GM19324 (cell line): ENCODE data around the gene ZNF609.

Source experiments
- ATAC-seq: cut with Tn5 transposase; IDR thresholded peaks from one replicate; pipeline ENCODE4 v1.9.1; 2021; ENCODE audit warnings: mild to moderate bottlenecking, moderate library complexity; ENCODE audit not compliant: unreplicated experiment, low FRiP score

ZNF609 gene

GRCh38 chr15:64500695-64501395 lies 40.5 kb downstream of the ZNF609 start:
- ATAC-seq: no peak

GRCh38 chr15:64501396-64501715 lies 41.0 kb downstream of the ZNF609 start:
- no peak for ATAC-seq

DNA sequence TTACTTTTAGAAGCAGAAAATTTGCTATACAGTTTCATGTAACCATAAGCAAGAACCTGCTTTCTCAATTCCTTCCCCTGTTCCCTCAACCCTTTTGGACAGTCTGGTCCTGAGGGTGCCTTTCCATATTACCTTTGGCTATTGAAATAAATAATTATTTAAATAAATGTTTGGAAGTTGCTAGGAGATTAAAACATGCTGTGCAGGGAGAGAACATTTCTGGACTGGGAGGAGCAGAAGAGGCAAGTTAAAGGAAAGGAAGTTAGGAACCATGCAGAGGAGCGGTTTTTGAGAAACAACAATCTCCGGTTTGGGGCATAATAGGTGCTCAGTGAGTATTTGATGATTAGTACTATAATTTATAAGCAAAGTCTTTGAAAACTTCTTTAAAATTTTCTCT lies 41.8 kb downstream of the ZNF609 start:
- ATAC-seq: no peak

GRCh38 chr15:64502551-64502950 lies 42.2 kb downstream of the ZNF609 start:
- ATAC-seq: no peak

DNA sequence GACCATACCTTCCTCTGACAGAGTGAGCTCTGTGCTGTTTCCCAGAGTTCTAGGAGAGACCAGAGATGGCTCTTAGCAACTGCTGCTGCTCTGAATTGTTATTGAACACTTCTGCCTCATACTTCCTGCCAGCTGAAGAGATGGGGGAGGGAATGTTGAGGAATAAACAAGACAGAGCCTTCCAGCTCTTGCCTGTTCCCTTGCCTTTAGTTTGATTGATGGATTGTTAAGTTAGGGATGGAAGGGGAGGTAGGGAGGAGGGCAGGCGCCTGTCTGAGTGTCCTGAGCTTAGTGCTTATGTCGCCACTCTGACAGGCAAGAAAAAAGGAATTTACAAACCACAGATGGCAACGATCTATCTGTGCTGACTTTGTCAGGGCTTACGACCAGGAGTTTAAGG lies 42.8 kb downstream of the ZNF609 start:
- ATAC-seq: no peak

- ATAC-seq: no peak
Measured at GRCh38 chr15:64503640-64504039, 43.3 kb downstream of the ZNF609 start.

GRCh38 chr15:64507293-64507802 lies 47.0 kb downstream of the ZNF609 start:
- no peak for ATAC-seq

DNA sequence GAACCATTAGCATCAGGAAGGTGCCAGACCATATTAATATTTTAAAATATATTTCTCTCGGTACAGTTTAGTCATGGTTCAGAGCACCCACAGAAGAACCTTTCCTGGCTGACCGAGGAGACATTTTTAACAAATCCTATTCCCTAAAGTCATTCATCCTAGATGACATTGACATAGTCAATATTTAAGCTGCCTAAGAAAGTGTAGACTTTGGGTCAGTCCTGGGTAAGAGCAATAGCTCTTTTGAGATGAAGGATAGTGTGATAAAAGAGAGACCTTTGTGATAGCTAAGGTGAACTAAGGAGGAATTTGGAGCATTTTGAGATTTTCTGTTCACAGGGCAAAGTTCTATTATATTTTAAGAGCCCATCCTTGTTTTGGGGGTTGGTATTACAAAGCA lies 47.5 kb downstream of the ZNF609 start:
- ATAC-seq: no peak

- ATAC-seq: no peak
Measured at GRCh38 chr15:64513823-64514222, 53.4 kb downstream of the ZNF609 start.

GRCh38 chr15:64515196-64515595 lies 54.8 kb downstream of the ZNF609 start:
- no peak for ATAC-seq

DNA sequence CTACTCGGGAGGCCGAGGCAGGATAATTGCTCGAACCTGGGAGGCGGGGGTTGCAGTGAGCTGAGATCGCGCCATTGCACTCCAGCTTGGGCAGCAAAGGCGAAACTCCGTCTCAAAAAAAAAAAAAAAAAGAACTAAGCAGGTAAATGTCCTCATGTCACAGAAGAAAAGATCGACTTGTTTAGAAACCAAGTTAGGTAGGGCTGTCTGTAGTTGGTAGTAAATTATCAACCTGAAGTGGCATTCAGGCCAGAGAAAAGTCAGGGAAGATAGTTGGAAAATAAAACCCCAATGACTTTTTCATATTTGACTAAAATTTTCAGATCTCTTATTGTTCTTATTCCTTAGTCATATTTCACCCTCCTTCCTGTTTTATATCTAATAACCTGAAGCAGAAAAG lies 55.4 kb downstream of the ZNF609 start:
- no peak for ATAC-seq

DNA sequence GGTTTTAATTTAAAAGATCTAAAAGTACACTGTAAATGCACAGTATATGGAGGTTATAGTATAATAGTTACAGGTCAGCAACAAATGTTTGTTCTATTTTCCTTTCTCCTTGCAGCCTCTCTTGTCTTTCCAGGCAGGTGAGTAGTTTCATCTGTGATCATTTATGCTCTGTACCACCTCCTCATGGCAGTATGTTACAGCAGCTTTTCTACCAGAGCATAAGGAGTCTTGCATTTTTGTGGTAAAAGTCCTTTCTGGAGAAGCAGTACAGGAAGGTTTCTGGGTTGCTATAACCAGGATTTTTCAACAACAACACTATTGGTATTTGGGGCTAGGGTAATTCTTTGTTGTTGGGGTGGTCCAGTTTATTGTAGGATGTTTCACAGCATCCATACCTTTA lies 59.5 kb downstream of the ZNF609 start:
- ATAC-seq: no peak

DNA sequence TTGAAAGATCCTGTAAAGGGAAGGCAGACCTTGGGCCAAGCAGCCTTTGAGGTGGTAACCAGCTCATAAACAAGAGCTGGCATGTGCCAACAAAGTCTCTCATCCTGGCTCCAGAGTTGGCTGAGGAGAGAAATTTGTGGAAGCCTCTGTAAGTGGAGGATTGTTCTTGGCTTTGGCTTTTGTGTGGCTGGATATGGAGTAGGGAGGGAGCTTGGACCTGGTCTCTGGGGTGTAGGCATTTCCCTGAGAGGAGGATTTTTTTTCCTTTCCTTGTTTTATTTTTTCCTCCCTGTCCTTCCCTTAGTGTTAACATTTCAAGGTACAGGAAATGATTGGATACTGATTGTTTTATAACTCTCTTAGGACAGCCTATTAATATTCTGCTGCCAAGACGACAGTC lies 60.8 kb downstream of the ZNF609 start:
- no peak for ATAC-seq

- no peak for ATAC-seq
Measured at GRCh38 chr15:64521726-64522164, 61.4 kb downstream of the ZNF609 start.

DNA sequence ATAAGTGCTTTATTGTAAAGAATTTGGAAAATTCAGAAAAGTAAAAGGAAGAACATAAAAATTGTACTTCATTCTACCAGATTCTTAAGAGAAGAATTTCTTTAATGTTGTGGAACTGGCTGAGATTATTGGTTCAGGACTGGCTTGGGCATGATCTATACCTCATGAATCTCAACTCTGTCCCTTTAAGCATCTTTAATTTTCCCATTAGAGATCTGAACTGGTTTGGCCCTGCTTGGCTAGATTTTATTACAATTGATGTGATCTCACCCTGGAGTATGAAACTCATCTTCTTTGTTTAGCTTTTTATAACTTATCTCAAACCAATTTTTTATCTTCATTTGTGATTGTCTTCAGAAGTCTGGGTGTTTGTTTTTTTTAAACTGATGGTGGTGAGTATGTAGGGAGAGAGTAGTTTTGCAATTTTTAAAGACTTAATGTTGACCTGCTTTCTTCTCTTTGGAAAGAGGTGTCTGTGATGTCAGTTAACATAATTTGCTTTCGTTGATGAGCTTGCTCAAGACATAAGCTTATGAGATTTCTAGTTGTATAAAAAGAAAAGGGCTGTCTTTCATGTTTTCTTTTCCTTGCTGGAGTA lies 61.9 kb downstream of the ZNF609 start:
- no peak for ATAC-seq

DNA sequence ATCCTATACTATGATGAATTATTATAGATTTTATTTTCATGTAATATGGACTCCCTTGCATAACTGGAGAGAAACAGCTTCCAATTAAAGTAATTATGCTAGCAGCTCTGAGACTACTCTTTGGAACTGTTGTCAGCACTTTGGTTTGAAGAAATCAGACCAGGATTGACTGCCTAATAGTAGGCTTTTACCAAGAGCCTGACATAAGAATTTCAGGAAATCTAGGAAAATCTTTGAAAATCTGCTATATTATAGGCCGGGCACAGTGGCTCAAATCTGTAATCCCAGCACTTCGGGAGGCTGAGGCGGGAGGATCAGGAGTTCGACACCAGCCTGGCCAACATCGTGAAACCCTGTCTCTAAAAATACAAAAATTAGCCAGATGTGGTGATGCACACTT lies 62.9 kb downstream of the ZNF609 start:
- no peak for ATAC-seq

- ATAC-seq: no peak
Measured at GRCh38 chr15:64524778-64525177, 64.4 kb downstream of the ZNF609 start.

DNA sequence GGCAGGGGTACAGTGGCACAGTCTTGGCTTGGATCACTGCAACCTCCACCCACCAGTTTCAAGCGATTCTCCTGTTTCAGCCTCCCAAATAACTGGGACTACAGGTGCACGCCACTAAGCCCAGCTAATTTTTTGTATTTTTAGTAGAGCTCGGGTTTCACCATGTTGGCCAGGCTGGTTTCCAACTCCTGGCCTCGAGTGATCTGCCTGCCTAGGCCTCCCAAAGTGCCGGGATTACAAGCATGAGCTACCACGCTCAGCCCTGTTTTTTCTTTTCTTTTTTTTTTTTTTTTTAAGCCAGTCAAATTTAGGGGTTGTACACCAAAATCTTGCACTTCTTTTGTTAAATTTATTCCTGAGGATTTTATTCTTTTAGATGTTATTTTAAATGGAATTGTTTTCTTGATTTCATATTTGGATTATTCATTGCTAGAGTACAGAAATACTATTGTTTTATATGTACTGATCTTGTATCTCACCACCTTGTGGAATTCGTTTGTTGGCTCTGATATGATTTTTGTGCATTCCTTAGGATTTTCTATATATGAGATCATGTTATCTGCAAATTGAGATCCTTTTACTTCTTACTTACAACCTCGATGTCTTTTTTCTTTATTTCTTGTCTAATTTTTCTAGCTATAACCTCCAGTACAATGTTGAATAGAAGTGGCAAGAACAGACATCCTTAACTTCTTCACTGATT lies 65.6 kb downstream of the ZNF609 start:
- no peak for ATAC-seq

DNA sequence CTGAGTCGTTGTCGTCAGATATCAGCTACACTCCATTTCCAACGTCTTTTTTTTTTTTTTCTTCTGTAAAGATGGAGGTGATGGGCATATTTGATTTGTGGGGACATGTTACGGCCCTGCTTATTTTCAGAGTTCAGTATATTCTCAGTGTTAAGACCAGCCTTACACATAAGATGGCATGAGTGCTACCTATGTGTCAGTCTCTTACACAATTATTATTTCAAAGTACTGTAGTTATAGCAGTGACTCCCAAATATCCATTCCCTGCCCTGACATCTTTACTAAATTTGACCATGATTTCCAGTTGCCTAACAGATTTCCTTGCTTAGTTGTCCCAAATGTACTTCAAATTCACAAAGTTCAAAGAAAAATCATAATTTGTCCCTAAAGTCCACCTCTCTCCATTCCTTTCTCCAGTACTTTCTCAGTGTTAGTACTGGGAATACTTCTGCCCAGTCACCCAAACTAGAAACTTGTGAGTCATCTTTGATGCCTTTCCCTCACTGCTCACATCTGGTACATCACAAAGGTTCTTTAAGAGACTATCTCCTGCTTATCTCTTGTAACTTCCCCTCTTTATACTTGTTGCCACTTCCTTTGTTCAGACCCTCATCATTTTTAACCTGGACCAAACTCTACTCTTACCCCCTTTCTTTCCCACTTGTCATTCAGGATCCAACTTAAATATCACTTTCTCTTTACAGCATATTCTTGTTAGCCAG lies 67.0 kb downstream of the ZNF609 start:
- ATAC-seq: no peak

GRCh38 chr15:64528871-64529270 lies 68.5 kb downstream of the ZNF609 start:
- ATAC-seq: no peak

DNA sequence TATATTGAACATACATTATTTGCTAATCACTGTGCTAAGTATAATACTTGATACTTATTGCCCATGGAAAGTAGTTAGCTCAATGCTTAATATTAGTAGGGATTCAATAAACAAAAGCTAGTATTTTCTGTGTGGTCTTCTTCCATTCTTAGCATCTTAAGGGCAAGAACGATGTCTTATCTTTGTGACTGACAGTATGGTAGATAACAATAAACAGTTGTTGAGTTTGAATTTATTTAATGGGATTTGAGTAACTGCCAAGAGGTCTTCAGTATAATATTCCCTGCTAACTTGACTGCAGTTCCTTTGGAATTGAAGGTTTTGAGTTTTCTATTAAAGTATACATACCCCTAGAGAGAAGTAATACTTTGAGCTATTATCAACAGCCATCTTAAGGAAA lies 70.1 kb downstream of the ZNF609 start:
- no peak for ATAC-seq
